OCI-LY7 (cell line): Measurements from ENCODE around the gene XPR1. TPM values are rescaled to one million over a fixed set of nuclear protein-coding genes. Genes with fewer than 3 reads are reported as not detected.
"Not testable (repeated sequence)": the region's sequence is repeated elsewhere in the genome, so short reads cannot be mapped to it uniquely, and the experiment has no call there.

ENCODE experiments used
- BruUV-seq: library from RNA; stranded (reverse); fragments of 400-500 nt; replicated peaks from 2 replicates; lab custom pipeline; 2021; lab: Mats Ljungman, UMichigan
- CTCF ChIA-PET: fragments of 300-600 bp; sonication (Branson Sonifier 250); formaldehyde crosslinking; loops from one replicate; lab custom pipeline; 2022; ENCODE audit warnings: antibody characterized with exemption; ENCODE audit not compliant: unreplicated experiment; lab: Charles Lee
- POLR2A ChIA-PET: fragments of 300-600 bp; sonication (Branson Sonifier 250); formaldehyde crosslinking; loops from one replicate; lab custom pipeline; 2022; ENCODE audit warnings: antibody characterized with exemption; lab: Charles Lee
- DNase-seq: peaks from one replicate; pipeline ENCODE4 v3.0.0-alpha.2; 2015; ENCODE audit warnings: low spot score
- H2AFZ ChIP-seq: fragments of 200-600 bp; sonication (generic), shearing (Covaris generic); 2 replicates; pipeline ENCODE4 v1.6.1; 2014; ENCODE audit warnings: mild to moderate bottlenecking, antibody characterized with exemption, low read length, moderate library complexity
- H3K27ac ChIP-seq: fragments of 200-600 bp; sonication (generic); 2 replicates; pipeline ENCODE4 v1.5.1; 2014; ENCODE audit warnings: mixed run types, low read depth, mild to moderate bottlenecking, moderate library complexity, low read length, inconsistent platforms; ENCODE audit not compliant: poor library complexity, severe bottlenecking
- H3K36me3 ChIP-seq: fragments of 200-600 bp; sonication (generic); 2 replicates; pipeline ENCODE4 v1.6.1; 2014; ENCODE audit warnings: mild to moderate bottlenecking, antibody characterized with exemption, low read length, moderate library complexity, mixed read lengths; ENCODE audit not compliant: insufficient read depth
- H3K4me1 ChIP-seq: fragments of 200-600 bp; sonication (generic); 2 replicates; pipeline ENCODE4 v1.5.1; 2014; ENCODE audit warnings: mild to moderate bottlenecking, low read length; ENCODE audit not compliant: insufficient read depth, poor library complexity, severe bottlenecking
- H3K4me2 ChIP-seq: fragments of 200-600 bp; sonication (generic); 2 replicates; pipeline ENCODE4 v1.6.1; 2014; ENCODE audit warnings: mild to moderate bottlenecking, low read length
- H3K4me3 ChIP-seq: fragments of 200-600 bp; sonication (generic); 2 replicates; pipeline ENCODE4 v1.5.1; 2014; ENCODE audit warnings: mild to moderate bottlenecking, low read depth, low read length; ENCODE audit not compliant: poor library complexity, severe bottlenecking
- H3K79me2 ChIP-seq: fragments of 200-600 bp; sonication (generic); 2 replicates; pipeline ENCODE4 v1.6.1; 2016; ENCODE audit warnings: low read depth, mild to moderate bottlenecking, low read length, moderate library complexity, mixed read lengths; ENCODE audit not compliant: insufficient read depth
- H3K9me2 ChIP-seq: fragments of 200-600 bp; sonication (generic); 2 replicates; pipeline ENCODE4 v1.6.1; 2016; ENCODE audit warnings: mild to moderate bottlenecking, low read length, mixed read lengths; ENCODE audit not compliant: insufficient read depth
- H3K9me3 ChIP-seq: fragments of 200-600 bp; sonication (generic); 2 replicates; pipeline ENCODE4 v1.6.1; 2014; ENCODE audit warnings: mild to moderate bottlenecking, mixed run types, low read length, mixed read lengths
- H4K20me1 ChIP-seq: fragments of 200-600 bp; sonication (generic); 2 replicates; pipeline ENCODE4 v1.6.1; 2014; ENCODE audit warnings: mild to moderate bottlenecking, antibody characterized with exemption, low read length, moderate library complexity, mixed read lengths; ENCODE audit not compliant: insufficient read depth
- EZH2phosphoT487 ChIP-seq: fragments of 200-600 bp; sonication (generic); IDR thresholded peaks from 2 replicates; pipeline ENCODE4 v1.6.1; 2018; ENCODE audit warnings: low read depth, borderline replicate concordance, mild to moderate bottlenecking, mixed run types, antibody characterized with exemption, low read length, moderate library complexity, mixed read lengths
- intact Hi-C: fragments of 100-400 bp; cut with micrococcal nuclease; formaldehyde crosslinking; loops from one replicate; pipeline ENCODE4 v1.10.0; 2022; ENCODE audit not compliant: unreplicated experiment
- total RNA-seq, 2 experiments: library from RNA; depleted of rRNA in 1 of 2; stranded (reverse); fragments of >200 nt in 1 of 2; shearing (Covaris generic) in 1 of 2; gene quantifications; 2 replicates each; pipeline ENCODE4 v1.2.3, GENCODE V29; 2014 to 2022
- TF ChIP-seq, protein P1 (sequence below): fragments of 200-600 bp; sonication (generic); conservative IDR thresholded peaks from 2 replicates; pipeline ENCODE4 v1.5.1; 2014; ENCODE audit warnings: mild to moderate bottlenecking, antibody characterized with exemption, low read length, moderate library complexity, mixed read lengths

XPR1 gene
- total RNA-seq, 2 experiments from 2014 or later: 8.6 to 17.2 TPM

DNA sequence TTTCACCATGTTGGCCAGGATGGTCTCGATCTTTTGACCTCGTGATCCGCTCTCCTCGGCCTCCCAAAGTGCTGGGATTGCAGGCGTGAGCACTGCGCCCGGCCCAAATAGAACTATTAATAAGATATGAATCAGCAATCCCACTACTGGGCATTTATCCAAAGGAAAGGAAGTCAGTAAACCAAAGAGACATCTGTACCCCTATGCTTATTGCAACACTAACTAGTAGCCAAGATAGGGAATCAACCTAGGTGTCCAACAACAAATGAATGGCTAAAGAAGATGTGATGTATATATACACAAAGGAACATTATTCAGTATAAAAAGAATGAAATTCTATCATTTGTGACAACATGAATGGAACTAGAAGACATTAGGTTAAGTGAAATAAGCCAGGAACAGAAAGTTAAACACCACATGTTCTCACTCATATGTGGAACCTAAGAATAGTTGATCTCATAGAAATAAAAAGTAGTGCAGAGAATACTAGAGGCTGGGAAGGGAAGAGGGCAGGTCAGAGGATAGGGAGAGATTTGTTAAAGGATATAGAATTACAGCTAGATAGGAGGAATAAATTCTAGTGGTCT is 48.8 kb downstream of the XPR1 start:
- intact Hi-C loops: no loop called here
- Histone ChIP-seq H3K4me2 (no peak overlapping the region), H3K79me2 (no peaks in the 10 kb centered on the region), H3K36me3 (no peaks in the 10 kb centered on the region), H3K9me3 (no peaks in the 10 kb centered on the region), H3K4me1 (no peaks in the 10 kb centered on the region), H3K9me2 (no peaks in the 10 kb centered on the region), H3K27ac (no peak overlapping the region), H3K4me3 (no peak overlapping the region), H4K20me1 (no peaks in the 10 kb centered on the region), H2AFZ (no peak overlapping the region)
- no TSS peak for BruUV-seq
- no peak for TF ChIP-seq EZH2phosphoT487
- TF ChIP-seq, protein P1, sequence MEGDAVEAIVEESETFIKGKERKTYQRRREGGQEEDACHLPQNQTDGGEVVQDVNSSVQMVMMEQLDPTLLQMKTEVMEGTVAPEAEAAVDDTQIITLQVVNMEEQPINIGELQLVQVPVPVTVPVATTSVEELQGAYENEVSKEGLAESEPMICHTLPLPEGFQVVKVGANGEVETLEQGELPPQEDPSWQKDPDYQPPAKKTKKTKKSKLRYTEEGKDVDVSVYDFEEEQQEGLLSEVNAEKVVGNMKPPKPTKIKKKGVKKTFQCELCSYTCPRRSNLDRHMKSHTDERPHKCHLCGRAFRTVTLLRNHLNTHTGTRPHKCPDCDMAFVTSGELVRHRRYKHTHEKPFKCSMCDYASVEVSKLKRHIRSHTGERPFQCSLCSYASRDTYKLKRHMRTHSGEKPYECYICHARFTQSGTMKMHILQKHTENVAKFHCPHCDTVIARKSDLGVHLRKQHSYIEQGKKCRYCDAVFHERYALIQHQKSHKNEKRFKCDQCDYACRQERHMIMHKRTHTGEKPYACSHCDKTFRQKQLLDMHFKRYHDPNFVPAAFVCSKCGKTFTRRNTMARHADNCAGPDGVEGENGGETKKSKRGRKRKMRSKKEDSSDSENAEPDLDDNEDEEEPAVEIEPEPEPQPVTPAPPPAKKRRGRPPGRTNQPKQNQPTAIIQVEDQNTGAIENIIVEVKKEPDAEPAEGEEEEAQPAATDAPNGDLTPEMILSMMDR: no peak
- no peak for DNase-seq
- POLR2A ChIA-PET: no interaction called here
- CTCF ChIA-PET: no interaction called here

DNA sequence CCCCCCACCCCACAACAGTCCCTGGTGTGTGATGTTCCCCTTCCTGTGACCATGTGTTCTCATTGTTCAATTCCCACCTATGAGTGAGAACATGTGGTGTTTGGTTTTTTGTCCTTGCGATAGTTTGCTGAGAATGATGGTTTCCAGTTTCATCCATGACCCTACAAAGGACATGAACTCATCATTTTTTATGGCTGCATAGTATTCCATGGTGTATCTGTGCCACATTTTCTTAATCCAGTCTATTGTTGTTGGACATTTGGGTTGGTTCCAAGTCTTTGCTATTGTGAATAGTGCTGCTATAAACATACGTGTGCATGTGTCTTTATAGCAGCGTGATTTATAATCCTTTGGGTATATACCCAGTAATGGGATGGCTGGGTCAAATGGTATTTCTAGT is 51.3 kb downstream of the XPR1 start:
- POLR2A ChIA-PET, H3K9me2 ChIP-seq, H3K36me3 ChIP-seq, DNase-seq, H3K4me1 ChIP-seq, H3K4me2 ChIP-seq, H3K27ac ChIP-seq, H3K4me3 ChIP-seq, CTCF ChIA-PET, H2AFZ ChIP-seq, BruUV-seq, H4K20me1 ChIP-seq, intact Hi-C loops, H3K79me2 ChIP-seq, H3K9me3 ChIP-seq: not testable (repeated sequence)

DNA sequence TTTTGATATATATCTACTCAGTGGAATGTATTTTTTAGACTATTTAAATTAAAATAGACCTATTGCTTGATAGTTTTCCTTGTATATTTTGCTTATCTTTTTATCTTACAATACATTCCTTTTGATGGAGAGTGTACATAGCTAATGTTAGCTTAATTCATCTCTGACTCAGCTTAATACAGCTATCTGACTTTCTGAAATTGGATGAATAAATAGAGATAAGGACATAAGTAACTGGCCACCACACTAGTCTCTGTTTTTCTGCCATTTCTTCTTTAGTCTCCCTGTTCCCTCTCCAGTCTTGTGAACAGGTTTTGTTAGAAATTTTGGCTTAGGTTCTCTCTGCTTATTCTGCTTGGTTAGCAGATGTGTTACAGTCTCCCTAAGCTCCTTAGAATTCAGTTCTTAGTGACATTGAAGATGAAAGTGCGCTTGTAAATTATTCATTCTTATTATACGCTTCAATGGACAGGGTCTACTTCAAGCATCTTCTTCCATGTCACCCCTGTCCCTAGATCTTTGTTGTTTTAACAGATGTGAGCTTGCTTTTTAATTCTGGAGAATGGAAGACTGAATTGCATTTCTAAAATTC is 59.6 kb downstream of the XPR1 start:
- Histone ChIP-seq H3K9me2 (no peaks in the 10 kb centered on the region), H4K20me1 (peaks cover 5% of the 10 kb centered on the region), H3K27ac (no peak overlapping the region), H3K36me3 (no peaks in the 10 kb centered on the region), H3K4me3 (no peak overlapping the region), H3K4me1 (no peaks in the 10 kb centered on the region), H3K9me3 (no peaks in the 10 kb centered on the region), H2AFZ (no peak overlapping the region), H3K79me2 (no peaks in the 10 kb centered on the region), H3K4me2 (no peak overlapping the region)
- TF ChIP-seq EZH2phosphoT487: no peak
- TF ChIP-seq, protein P1: no peak
- no peak for DNase-seq
- intact Hi-C loops: no loop called here
- ChIA-PET CTCF (no interaction called here), POLR2A (interaction anchor here (0.8 kb wide), 1 partner anchor 10 kb away, joined by 3 read pairs; no protein-coding TSS in a partner anchor)
- BruUV-seq: no TSS peak
